HG03097 (cell line): ENCODE data around the gene TPM4.
"Not testable (repeated sequence)": the region's sequence is repeated elsewhere in the genome, so short reads cannot be mapped to it uniquely, and the experiment has no call there.

Source experiments
- ATAC-seq: cut with Tn5 transposase; IDR thresholded peaks from one replicate; pipeline ENCODE4 v1.9.1; 2021; ENCODE audit not compliant: unreplicated experiment, low FRiP score

The TPM4 gene

DNA sequence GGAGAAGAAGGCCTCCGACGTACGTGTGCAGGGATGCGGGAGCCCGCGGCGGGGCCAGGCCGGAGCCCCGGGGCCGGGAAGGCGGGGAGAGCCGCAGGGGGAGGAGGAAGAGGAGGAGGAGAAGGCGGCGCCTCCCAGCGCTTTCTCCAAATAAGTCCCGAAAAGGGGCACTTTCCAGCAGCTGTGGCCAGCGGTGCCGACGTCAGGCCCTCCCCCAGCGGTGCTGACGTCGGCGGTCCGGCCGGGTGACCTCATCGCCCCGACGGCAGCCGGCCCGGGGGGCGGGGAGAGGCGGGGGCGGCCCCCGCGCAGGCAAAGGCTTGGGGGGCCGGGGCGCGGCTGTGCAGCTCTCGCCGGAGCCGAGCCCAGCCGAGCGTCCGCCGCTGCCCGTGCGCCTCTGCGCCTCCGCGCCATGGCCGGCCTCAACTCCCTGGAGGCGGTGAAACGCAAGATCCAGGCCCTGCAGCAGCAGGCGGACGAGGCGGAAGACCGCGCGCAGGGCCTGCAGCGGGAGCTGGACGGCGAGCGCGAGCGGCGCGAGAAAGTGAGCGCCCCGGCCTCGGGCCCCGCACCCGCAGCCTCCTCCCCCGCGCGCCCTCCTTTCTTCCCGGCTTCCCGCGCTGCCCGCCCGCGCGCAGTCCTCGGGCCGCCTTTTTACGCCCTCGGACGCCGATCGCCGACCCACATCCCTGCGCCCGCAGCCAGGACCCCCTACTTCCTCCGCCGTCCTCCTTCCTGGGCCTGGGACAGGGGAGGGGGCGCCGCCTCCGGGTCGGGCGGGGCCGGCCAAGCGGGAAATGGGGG, at the start of gene TPM4:
TPM4 (plus strand) TSS at position 342 of the 804 bp plus-strand sequence; CDS start at position 413, 71 bp downstream.
- peak; percentile 44 for ATAC-seq

DNA sequence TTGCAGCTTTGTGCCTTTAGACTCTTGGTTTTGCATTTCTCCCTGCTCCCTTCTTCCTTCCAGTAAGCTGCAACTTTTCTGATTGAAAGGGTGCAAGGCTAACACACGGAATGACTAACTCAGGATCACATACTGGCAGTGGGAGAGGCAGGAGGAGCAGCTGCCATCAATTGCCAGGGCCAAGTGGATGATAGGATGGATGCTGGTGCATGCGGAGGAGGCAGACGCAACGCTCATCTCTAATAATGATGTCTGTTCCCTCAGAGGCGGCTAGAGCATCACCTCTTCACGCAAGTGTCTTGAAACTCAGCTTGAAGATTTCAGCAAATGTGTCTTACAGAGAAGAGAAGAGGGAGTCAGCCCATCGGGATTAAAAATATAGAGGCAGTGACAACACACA, 49.5 kb upstream of the TPM4 start:
- ATAC-seq: no peak

- ATAC-seq: no peak
Observed at GRCh38 chr19:16027528-16027927, 48.8 kb upstream of the TPM4 start.

DNA sequence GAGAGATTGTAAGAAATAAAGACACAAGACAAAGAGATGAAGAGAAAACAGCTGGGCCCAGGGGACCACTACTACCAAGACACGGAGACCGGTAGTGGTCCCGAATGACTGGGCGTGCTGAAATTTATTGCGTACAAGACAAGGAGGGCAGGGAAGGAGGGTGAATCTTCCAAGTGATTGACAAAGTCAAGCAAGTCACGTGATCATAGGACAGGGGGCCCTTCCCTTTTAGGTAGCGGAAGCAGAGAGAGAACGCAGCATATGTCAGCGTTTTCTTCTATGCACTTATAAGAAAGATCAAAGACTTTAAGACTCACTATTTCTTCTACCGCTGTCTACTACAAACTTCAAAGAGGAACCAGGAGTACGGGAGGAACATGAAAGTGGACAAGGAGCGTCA, 46.1 kb upstream of the TPM4 start:
- ATAC-seq: not testable (repeated sequence)

DNA sequence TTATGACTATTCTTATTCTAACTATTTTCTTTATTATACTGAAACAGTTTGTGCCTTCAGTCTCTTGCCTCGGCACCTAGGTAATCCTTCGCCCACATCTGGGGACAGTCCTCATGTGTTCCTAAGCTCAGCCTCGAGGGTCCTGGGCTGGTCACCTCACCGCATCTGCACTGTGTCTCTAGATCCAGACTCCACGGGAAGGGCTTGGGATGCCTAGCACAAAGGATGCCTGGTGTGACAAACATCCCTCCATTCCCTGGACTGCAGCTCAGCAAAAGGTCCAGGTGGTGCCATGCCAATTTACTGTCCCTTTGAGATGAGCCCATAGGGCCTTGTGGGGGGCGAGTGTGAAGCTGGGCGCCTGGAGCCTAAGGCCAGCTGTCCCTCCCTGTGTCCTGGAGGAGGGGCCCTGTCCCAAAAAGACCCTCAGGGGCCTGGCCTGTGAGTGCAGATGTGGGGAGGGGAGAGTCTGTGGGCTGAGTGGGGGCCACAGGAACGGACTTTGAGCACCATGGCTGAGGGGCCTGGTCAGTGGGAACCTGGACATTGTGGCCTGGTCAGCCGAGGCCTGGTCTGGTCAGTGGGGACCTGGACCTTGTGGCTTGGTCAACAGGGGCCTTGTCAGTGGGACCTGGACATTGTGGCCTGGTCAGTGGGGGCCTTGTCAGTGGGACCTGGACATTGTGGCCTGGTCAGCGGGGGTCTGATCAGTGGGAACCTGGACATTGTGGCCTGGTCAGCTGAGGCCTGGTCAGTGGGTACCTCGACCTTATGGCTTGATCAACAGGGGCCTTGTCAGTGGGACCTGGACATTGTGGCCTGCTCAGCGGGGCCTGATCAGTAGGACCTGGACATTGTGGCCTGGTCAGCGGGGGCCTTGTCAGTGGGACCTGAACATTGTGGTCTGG, 45.1 kb upstream of the TPM4 start:
- ATAC-seq: no peak

DNA sequence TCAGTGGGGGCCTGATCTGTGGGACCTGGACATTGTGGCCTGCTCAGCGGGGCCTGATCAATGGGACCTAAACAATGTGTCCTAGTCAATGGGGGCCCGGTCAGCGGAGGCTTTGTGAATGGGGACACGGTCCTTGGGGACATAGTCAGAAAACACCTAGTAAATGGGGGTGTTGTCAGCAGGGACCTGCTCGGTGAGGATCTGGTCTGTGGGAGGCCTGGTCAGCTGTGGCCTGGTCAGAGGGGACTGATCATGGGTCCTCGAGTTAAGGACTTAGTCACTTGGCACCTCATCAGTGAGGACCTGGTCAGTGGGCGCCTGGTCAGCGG, 44.5 kb upstream of the TPM4 start:
- no peak for ATAC-seq

DNA sequence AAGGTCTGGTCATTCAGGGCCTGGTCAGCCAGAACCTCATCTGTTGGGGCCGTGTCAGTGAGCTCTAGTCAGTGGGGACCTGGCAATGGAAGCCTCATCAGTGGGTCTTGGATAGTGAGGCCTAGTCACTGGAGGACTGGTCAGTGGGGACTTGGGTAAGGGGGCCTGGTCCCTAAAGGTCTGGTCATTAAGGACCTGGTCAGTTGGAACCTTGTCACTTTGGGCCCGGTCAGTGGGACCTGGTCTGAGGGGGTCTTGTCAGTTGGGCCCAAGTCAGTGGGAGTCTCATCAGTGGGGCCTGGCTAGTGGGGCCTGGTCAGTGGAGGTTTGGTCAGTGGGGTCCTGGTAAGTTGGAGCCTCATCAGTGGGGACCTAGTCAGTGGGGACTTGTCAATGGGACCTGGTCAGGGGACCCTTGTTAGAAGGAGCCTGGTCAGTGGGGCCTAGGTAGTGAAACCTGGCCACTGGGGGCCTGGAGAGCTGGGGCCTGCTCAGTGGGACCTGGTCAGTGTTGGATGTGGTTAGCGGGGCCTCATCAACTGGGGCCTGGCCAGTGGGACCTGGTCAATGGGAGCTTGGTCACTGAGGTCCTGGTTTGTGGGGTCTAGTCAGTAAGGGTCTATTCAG, 43.7 kb upstream of the TPM4 start:
- no peak for ATAC-seq

GRCh38 chr19:16033136-16033530, 43.2 kb upstream of the TPM4 start:
- no peak for ATAC-seq

DNA sequence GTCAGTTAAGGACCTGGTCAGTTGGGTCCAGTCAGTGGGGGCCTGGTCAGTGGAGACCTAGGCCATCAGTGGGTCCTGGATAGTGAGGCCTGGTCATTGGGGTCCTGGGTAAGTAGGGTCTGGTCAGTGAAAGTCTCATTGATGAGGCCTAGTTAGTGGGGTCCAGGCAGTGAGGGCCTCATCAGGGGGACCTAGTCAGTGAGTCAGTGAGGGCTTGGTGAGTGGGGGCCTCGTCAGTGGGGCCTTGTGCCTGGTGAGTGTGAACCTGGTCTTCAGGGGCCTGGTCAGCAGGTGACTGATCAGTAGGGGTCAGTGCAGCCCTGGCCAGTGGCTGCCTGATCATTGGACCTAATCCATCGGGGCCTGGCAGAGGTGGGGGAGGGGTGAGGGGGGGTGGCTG, 42.6 kb upstream of the TPM4 start:
- ATAC-seq: no peak

GRCh38 chr19:16034180-16034579, 42.1 kb upstream of the TPM4 start:
- ATAC-seq: no peak

DNA sequence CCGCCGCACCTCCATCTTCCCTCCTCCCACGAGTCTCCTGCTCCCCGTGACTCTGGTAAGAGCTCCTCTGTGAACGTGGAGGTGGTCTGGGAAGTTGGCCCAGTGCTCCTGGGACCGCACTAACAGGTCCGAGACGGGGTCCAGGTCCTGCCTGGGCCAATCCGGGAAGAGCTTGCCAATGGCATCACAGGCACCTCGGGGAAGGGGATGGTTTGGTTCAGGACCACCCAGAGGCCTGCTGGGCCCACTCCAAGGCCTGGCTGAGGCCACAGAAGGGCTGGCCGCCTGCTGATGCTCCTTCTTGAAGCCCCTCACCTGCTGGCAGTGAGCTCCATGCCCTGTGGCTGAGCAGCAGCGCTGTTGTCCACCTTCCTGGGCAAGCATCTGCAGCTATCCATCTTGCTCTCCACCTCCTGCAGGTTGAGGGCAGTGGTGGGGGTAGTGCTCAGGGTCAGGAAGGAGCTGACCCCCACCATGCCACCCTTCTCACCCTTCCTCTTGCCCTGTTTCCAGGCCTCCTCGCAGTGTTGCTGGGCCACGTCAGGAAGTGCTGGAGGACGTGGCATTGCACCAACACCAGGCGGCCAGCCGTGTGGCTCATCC, 41.2 kb upstream of the TPM4 start:
- no peak for ATAC-seq

- ATAC-seq: no peak
Observed at GRCh38 chr19:16035601-16036297, 40.5 kb upstream of the TPM4 start.

- no peak for ATAC-seq
Observed at GRCh38 chr19:16036397-16036925, 39.8 kb upstream of the TPM4 start.

DNA sequence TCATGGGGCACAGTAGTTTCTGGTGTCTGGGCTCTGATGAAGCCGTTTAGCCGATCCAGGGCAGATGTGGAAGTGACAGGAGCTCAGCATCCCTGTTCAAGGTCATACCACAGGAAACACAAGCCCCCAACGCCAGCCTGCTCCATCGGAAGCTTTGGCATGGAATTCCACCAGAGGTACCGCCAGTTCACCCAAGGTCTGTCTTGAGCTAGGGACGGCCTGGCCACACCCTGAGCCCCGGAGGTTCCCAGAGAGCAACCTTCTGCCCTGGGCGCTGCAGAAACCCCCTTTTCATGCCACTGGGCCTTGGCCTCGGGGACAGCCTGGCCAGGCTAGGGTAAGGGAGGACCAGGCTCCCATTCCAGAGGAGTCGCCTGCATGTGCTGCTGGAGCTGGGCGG, 39.4 kb upstream of the TPM4 start:
- no peak for ATAC-seq

DNA sequence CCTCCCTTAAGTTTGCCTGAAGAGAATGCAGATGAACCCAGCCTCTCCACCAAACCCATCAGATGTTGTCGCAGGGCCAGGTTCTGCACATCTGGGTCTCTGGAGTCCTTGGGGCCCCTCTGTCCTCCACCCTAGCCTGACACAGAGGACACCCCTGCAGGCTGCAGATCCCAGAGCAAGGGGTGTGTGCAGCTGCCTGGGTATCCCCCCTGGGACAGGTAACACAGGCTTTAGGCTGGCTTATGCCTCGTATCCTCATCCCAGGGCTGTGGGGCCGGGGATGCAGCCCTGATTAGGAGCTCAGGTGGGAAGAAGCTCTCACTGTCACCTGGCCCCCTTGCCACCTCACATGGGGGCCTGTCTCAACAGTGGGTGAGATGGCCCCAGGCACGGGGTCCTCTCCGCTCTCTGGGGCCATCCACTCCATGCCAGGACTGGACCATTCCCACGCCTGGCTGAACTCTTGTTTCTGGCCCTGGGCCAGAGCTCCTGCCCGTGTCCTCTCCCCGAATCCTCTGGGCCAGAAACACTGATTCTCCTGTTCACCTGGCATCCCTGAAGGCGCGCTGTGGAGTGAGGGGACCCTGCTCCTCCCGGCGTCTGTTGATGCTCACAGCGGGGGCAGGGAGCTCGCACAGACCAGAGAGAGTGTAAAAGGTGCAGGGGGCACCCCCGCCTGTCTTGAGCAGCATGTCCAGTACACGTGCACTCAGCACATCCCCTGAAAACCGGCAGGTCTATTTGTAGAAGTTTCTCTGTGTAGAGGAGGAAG, 38.7 kb upstream of the TPM4 start:
- no peak for ATAC-seq

DNA sequence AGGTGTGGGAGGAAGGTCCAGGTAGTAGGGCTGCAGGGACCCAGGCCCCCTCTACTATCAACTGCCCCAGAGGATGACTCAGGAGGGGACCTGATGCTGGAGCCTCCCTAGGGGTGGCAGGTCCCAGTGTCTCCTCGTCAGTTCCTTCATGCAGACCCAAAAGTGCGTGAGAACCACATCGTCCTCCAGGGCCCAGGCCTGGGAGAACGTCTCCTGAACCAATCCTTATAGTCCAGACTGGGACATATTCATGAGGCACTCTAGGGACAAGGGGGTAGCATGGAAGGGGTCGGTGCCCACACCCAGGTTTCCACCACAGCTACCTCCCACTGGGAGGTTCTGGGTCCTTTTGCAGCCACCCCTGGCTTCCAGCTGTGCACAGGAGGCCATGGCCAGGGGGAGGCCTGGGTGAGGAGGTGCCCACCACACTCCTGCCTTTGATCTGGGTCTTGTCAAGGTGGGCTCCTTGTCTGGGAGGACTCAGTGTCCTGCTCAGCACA, 38.0 kb upstream of the TPM4 start:
- no peak for ATAC-seq

GRCh38 chr19:16039081-16039480, 37.2 kb upstream of the TPM4 start:
- ATAC-seq: no peak

DNA sequence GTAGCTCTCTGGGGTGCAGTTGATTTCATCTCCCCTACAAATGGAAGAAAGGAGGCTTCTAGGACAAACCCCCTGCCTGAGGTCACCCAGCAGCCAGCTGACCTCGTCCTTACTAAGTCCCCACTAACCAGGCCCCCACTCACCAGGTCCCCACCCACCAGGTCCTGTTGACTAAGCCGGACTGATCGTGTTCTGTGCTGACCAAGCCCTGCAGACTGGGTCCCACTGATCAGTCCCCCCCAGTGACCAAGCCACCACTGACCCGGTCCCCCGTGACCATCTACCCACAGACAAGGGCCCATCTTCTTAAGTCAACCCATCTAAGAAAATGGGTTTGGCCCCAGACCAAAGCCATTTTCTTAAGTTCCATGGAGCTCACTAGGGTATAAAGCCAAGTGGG, 36.8 kb upstream of the TPM4 start:
- ATAC-seq: no peak

DNA sequence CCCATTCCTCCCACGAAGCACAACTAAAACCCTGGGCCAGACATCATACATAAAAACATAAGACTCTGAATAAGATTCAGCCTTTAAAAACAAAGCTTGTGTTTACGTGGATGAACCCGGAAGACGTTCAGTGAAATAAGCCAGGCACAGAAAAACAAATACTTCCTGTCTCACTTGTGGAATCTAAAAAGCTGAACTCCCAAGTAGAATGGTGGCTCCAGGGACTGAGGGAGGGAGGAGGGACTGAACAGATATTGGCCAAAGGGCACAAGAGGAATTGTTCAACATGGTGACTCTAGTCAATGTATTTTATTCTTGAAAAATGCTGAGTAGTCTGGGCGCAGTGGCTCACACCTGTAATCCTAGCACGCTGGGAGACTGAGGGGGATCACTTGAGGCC, 35.7 kb upstream of the TPM4 start:
- ATAC-seq: no peak
